NOMO-1 (cell line): ENCODE measurements around the gene F13A1.
A peak's percentile ranks its signal among the peaks of the same experiment; 100 is the strongest.

ENCODE experiments used
- DNase-seq, 2 experiments: peaks; one replicate each; lab custom pipeline; 2025; ENCODE audit not compliant: unreplicated experiment in 2 of 2; lab: John Stamatoyannopoulos, UW

Gene F13A1

DNA sequence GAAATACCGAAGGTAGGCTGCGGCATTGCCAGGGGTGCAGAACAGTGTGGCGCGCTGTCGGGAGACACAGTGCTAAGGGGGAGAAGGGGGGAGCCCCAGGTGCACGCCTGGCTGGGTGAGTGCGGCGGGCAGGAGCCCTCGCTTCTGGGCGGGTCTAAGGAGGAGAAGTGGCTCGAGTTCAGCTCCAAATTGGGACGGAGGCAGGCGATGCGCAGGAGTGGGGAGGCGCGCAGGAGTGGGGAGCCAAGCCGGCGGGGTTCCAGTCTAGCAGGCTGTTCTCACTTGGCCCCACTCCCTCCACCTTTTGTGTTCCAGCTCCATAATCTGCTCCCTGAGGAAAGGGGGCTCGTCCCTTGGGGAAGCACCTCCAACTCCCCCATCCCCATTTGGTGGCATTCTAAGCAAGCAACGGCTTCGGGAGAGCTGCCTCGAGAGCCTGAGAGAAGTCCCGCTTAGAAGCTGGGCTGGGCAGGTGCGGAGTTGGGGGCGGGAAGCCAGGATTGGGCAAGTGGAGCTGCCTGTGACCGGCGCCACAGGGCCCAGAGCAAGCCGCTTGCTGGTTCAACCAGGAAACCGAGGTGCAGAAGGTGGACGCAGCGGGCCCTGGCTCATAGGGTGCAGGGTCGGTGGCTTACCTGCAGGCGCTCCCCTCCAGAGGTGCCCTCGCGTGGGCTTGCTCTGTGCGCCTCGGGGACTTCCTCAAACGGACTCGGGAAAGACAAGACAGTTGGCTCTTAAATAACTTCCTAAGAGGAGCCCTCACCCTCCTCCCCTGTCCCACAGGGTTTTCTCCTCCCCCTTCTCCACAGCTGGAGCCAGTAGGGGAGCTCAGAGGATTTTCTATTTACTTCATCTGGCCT, at the start of gene F13A1:
Gene F13A1, minus strand, starts transcription at position 711 of the 860 bp plus-strand sequence. CDS start 1,998 bp downstream, outside the sequence.
- DNase-seq, result peak; percentile 55 to 63

DNA sequence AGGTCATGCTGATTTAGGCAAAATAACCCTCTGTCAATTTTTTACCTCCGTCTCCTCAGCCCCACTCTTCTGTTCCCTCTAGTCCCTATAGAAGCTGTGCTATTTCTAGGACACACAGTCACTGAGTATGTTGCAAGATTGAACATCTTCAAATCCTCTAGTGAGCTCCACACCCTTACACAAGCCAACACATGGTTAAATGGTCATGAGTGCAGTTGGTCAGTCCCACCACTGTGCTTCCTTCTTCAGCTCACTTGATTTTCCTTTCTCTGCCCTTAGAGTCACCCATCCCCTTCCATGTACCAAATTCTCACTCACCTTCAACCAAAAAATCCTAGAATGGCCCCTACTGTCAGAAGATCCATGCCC, 48.2 kb upstream of the F13A1 start:
- DNase-seq, result peak; percentile 66 to 71

DNA sequence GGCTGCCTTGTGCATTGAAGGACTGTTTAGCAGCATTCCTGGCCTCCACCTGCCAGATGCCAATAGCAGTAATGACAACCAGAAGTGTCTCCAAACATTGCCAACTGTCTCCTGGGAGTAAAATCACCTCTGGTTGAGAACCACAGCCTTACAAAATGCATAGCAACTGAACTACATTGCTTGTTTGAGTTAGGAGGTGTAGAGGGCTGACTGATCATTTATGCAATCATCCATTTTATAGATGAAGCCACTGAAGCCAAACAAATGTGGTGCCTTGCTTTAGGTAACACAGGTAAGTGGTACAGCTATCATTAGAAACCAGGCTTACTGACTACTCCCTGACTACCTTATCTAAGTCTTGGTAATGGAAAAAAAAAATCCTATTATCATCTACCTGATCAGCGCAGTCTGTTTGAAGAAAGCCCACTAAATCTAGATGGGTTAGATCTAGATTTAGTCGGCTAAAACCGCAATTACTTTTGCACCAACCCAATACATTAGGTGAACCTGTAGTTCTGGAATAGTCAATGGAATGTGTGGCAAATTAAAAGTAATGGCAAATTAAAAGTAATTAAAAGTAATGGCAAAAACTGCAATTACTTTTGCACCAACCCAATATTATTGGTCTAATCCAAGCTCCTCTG, 47.7 kb upstream of the F13A1 start:
- DNase-seq, result no peak

DNA sequence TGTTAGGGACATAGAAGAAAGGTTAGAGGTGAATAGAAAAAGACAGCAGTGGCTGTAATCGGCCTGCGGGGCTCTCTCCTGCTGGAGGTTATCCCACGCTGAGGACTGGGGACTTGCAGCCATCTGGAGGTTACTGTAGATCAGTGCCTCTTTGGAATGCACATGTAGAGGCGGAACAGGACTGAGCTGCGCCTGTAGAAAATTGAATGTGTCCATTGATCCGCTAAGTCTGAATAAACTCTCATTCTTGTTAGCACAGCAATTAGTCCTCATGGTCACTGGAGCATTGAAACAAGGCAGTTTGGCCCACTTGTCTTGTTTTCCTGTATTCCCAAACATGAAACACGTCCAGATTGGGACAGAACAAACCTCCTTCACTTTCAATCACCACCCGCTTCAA, 46.3 kb upstream of the F13A1 start:
- DNase-seq, result no peak

DNA sequence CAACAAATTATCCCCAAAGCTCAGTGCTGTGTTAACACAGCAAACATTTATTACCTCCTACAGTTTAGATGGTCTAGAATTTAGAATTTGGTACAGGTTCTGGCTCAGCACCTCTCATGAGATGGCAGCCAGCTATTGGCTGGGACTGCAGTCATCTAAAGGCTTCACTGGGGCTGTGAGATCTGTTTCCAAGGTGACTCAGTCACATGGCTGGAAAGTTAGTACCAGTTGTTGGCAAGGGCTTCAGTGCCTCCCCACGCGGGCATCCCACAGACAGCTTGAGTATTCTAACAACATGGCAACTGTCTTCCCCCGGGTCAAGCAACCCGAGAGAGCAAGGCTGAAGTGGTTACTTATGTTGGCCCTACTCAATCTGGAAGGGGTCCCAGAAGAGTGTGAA, 44.8 kb upstream of the F13A1 start:
- DNase-seq, result no peak

DNA sequence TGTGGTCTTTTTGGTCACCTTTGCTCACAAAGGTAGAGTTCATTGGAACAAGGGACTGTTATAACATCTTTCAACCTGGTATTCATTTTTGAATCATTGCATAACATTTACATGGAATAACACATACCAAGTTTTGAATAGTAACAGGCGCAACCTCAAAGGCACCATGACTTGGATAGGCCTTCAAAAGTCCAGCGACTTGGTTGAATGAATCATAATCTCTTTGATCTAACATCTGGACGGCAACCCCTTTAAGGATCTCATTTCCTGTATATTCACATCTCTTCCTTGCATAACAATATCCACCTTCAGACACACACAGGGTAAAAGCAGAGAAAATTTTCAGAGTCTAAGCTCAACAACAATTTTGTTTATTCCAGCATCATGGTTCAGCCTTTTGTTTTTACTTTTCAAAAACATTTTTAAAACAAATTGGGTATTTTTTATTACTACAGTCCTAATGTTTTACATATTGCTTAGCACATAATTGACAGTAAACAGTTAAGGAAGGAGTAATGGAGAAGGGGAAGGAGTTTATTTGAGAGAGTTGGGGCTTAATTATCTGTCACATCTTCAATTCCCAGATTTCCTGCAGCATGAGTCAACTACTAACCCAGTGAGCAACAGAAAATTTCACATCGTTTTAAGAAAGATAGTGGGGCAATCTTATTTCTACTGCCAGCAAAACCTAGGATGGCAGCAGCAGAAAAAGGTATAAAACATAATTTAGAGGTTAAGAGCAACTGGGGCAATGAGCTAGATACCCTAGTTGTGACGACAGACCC, 41.8 kb upstream of the F13A1 start:
- peak in 1 of 2 experiments; percentile 9 for DNase-seq

DNA sequence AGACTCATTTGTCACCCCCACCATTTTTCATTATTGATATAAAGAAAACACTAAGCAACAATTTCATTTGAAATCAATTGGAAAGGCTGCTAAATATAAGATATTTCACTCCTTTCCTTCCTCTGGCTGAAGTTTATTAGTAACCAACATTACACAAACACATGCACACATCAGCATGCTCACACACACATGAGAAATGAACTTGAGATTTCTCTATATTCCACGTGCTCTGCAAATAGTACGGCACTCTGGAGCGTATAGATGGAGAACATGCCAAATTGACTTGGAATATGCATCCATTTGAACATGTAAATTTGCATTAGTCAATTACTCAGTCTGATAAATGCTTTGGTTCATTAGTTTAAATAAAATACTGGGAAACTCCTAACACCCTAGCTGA, 37.1 kb upstream of the F13A1 start:
- no peak for DNase-seq

DNA sequence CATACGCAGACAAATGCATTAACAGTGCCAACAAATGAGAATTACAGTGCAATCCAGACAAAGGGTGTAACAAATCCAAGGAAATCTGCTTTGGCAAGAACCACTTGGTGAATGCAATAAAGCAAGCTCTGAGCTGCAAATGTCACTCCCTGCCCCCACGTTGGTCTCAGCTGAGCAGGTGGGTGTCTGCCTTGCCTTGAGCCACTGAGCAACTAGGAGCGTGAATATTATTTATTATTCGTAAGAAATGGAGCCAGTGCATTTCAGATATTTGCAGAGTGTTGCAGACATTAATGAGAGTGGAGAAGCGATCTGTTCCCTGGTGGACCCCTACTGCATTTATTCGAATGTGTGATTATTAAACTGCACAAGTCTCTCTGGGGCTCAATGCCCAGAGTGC, 36.6 kb upstream of the F13A1 start:
- no peak for DNase-seq

DNA sequence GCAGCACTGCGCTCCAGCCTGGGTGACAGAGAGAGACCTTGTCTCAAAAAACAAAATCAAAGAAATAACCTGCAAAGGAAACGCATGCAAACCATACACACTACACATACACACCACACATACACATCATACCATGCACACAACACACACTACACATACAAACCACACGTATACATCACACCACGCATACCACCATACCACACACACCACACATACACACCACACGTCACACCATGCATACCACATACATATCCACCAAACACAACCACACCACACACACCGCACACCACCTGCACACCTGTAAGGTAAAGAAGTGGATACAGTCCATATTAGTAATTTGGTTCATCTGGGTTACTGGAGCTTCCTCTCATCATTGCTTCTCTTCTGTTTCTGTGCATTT, 32.3 kb upstream of the F13A1 start:
- DNase-seq, result no peak

DNA sequence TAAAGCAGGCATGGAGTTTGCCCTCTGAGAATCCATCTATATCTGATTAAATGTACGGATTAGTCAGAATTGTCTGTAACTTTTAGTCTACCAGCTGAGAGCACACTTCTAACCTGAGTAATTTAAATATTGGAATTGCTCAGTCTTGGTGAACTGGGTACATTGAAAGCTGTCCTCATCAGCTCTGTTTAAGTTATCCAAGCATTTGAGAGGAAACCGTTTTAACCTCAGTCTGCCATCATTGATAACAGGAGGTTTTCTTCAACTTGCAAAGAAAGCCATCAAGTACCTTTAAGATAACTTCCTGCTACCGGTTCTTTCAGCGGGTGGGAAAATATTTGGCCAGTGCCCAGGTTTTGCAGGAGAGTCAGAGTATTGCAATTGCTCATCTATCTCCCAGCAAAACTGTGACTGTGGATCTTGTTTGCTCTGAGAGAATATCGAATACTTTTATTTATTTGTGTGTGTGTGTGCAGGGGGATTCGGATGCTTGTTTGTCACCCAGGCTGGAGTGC, 31.1 kb upstream of the F13A1 start:
- peak in 1 of 2 experiments; percentile 14 for DNase-seq

DNA sequence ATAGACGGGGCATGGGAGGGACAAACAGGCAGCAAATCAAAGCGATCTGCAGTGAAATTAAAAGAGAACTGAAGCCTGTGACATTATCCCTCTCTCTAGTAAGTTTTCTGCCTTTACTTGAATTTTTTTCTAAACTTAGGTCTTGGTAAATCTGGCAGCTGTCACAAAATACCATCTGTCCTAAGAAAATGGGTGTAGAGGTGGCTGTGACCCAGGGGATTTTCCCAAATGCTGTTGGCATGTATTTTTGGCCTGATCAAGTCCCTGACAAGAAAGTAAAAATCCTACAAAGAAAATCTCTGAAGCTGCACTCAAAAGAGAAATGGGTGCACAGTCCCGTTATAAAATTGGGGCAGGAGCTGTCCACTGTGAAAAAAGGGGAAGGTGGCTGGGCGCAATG, 30.2 kb upstream of the F13A1 start:
- DNase-seq, result no peak

DNA sequence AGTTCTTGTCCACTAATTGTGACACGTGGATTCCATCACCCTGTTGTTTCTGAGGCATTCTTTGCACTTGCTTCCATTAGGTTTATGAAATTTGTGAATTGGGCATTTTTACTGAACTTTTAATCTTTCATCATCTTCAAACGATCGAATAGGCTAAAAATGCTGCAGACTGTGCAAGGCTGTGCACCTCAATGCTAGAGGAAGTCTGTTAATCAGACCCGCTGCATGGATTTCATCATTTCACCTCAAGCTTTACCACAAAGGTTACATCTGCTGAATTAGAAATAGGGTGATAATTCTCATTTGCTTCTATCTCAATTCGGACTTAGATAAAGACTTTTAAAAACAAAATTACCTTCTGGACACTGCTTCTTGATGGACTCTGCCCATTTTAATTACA, 27.8 kb upstream of the F13A1 start:
- peak; percentile 68 to 79 for DNase-seq

DNA sequence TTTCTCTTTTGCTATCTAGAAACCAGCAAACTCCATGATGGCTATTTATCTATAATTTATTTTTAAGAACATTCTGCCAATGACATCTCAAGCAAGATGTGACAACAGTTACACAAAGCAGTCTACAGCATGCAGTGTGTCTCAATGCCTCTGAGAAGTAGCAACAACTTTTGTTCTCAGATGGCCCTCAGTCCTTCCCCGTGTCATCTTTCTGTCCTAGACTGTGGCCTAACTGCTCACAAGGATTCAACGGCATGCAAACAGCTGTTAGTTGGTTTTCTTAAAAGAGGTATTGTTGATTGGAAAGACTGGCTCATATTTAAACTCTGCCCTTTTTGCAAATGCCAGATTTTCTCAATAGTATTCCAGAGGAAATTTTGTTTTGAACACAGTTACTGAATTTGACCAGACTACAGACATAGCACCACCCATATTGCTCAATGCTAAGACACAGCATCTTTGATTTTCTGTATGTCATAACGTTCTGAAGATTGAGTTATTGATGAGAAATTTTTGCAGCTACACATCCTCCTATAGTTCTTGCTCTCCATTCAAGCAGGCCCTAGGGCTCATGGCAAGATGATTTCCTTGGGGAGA, 26.1 kb upstream of the F13A1 start:
- DNase-seq, result peak; percentile 33 to 61

DNA sequence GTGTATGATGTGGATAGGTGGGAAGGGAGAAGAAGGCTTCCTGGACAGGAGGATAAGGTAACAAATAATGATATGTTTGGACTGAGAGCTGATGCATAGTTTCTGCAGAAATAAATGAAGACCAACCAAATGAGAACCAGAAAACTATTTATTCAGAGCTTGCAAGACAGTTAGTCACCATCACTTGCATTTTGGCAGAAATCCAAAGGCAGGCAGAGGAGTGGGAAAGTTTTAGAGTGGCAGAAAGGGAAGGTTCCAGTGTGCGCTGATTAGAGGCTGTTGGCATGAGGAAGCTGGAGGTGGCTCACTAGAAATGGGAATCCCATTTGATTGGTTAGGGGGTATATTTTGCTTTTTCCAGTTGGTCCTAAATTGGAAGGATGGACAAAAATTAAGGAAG, 13.0 kb upstream of the F13A1 start:
- no peak for DNase-seq

DNA sequence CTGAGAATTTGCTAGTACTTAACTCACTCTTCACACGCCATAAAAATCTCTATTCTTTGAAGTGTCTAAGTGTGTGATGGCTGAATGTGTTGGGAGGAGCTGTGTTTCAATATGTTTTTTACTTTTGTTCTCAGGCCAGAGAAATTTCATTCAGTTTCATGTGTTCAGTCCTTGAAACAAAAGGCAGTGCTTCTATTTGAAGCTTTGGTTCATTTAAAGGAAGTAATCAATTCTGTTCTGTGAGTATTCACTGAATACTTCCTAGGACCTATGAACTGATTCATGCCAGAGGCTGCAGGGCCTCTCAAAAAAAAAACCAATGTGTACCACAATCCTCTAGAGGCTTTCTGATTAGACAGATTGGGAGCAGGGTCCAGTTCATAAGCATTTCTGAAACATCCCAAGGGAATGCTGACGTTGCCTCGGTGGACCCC, 12.4 kb upstream of the F13A1 start:
- DNase-seq, result peak in 1 of 2 experiments; percentile 50

DNA sequence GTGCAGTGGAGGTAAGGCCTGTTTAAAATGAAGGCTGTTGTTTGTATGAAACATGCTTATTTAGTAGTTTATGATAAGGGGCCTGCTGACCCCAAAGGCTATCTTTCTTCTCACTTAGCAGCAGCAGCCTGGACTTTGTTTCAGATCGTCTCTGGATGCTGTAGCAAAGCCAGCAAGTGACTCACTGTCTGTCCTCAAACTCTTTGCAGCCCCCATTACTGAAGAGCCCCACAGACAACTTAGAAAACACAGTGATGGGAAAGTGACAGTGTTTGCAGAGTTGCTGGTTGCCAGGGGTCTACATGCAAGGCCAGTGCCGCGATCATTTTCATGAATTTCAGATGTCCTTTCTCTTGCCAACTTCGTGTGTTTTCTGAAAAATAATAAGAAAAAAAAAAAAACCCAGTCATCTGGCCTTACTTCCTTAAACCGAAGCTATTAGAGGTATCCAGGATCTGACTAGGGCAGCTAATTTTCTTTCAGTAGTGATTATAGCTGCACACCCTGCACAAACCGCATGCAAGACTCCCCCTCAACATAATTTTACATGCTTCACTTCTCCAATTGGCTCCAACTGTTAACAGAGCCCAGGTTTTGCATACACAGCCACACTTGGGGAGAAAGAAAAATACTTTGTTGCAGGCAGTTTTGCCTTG, 11.6 kb upstream of the F13A1 start:
- peak; percentile 81 to 89 for DNase-seq

DNA sequence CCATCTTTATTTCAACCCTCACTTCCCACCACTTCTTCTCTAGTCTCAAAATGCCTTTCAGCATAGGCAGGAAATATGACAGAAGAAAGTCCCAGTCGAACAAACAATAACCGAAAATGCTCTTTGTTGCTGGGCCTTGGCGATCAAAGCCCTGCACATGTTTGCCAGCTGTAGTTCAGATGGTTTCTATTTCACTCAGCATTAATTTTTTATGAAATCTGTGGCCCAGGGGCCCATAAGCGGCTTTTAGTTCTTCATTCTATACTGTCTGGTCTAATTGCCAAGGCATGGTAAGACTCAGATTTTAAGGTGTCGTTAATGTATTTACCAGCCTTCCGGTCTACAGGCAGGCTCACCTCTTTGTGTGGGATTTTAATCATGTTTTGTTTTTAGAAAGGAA, 10.9 kb upstream of the F13A1 start:
- DNase-seq, result peak; percentile 93 to 94

DNA sequence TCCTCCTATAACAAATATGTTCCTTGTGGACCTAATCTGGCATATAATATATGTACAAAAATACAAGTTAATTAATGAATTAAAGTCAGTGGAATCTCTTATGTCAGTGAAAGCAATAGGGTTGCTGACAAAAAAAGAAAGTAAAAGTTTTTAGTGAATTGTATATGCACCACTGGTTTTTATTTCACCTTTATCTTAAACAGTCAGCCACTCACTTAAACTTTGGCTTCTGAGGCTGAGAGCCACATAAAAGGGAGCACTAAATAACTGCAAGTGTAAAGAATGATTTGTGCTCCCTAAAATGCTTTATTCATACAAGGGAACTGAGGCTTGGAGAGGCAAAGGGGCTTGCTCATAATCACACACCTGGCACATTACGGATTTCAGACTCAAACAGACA, 9.9 kb upstream of the F13A1 start:
- no peak for DNase-seq

DNA sequence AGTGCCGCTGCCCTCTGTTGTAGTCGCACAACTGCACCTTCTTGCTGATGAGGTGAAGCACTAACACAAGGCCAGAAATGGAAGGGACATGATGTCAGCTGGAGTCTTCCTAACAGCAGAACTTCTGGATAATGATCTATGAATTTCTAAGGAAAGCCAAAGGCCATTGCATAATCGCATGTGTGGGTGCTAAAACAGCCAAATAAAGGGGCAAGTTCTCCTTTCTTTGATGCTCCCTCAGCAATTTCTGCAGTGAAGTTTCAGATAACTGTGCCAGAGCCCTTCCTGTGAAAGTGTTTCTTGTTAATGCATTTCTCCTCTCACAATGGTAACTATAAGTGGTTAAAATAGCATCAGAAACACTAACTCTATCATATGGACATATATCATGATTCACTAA, 8.0 kb upstream of the F13A1 start:
- DNase-seq, result peak; percentile 24 to 34

DNA sequence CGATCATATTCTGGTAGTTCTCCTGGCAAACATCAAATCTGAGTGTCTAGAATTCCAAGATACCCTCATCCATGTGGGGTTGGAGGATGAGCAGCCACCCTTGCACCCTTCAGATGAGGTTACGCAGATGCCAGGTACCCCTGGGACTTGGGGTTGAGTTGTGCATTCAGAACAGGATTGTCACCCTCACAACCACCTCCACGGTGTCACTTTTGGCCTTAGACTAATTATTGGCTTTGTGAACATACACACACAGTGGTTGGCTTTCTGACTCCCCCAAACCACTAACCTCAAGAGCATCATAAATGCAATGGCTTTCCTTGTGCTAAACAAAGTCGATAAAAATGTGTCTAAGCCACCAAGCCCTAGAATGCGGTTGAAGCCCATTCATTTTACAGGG, 2.9 kb upstream of the F13A1 start:
- DNase-seq, result no peak
